ENCODE measurements around the gene MEN1. TPM values are rescaled to one million over a fixed set of nuclear protein-coding genes. Genes with fewer than 3 reads are reported as not detected.

MEN1 gene
- total RNA-seq, 1 donor from 2014 or later, result 47.2 TPM

DNA sequence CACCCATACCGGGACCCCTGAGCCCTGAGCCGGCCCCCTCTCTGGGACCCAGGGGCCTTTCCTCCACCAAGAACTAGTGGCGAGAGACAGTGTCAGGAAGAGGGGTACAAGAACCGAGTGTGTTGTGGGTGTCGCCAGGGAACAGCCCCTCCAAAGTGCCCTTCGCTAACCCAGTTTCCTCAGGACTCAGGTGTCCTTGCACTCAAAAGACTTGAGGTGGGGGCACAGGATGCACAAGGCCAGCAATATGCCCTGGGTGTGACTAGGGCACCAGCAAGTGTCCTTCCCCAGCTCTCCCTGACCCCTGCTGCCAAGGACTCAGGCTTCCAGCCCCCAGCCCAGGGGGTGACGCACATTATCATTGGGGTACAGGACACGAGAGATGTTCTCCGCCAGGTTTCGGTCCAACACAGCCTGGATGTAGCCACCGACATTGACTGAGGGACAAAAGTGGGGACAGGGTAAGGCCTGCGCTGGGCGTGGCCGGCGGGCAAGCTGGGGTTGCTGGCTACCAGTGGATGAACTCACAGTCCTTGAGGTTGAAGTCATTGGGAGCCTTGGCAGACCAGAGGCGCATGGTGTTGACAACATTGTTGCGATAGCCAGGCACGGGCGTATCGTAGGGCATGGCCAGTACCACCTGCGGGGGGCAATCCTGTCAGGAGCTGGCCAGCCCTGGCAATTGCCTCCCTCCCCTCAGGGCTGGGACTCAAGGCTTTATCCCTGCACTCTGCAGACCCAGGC, 55.3 kb downstream of the MEN1 start:
- H3K9me3 Mint-ChIP-seq, result no peaks in the 10 kb centered on the region
- H3K4me1 Mint-ChIP-seq (ENCODE audit: low read depth), result peaks cover 5% of the 10 kb centered on the region
- no peak overlapping the region for H3K4me3 Mint-ChIP-seq (ENCODE audit: low read depth)
- no peak overlapping the region for H3K27ac Mint-ChIP-seq
- intact Hi-C loops (cut with micrococcal nuclease), result no loop called here
- peaks cover 32% of the 10 kb centered on the region for H3K36me3 Mint-ChIP-seq (ENCODE audit: low read depth)
- no peak for DNase-seq (ENCODE audit: low spot score)
- no peaks in the 10 kb centered on the region for H3K27me3 Mint-ChIP-seq (ENCODE audit: low read depth)

DNA sequence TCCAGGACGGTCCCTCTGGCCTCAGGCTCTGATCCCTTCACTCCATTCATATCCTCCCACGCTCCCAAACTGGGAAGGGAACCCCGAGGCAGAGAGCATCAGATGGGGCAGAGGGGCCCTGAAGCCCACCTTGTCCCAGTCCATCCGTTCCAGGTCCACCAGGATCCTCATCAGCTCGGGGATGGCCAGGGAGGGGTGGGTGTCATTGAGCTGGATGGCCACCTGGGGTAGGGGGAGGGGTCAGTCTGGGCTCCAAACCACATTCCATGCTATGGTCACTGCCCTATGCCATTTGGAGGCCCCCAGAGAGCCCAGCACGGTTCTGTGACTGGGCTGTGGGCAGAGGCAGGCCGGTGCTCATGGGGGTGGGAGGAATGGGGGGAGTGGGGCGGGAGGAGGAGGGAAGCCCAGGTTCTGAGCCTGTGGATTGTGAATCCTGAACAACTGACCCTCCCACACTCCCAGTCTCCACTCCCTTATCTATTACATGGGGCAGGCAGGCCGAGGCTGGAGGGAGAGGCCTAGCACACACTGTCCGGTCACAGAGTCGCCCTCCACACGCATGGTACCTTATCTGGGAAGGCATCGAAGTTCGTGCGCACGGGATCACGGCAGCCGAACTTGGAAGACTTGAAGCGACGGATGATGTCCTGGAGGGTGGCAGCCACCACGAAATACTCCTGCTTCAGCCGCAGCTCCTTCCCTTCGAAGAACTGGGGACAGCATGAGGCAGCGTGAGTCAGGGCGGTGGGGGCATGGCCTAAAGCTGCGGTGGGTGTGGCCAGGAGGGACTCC, 56.0 kb downstream of the MEN1 start:
- intact Hi-C loops (cut with micrococcal nuclease), result no loop called here
- no peak overlapping the region for H3K27ac Mint-ChIP-seq
- no peak for DNase-seq (ENCODE audit: low spot score)
- no peaks in the 10 kb centered on the region for H3K9me3 Mint-ChIP-seq
- H3K27me3 Mint-ChIP-seq (ENCODE audit: low read depth), result no peaks in the 10 kb centered on the region
- peaks cover 5% of the 10 kb centered on the region for H3K4me1 Mint-ChIP-seq (ENCODE audit: low read depth)
- peaks cover 34% of the 10 kb centered on the region for H3K36me3 Mint-ChIP-seq (ENCODE audit: low read depth)
- H3K4me3 Mint-ChIP-seq (ENCODE audit: low read depth), result no peak overlapping the region

Other genes with a start within 250 kb of the MEN1 start
- gene SLC22A12, start 219.3 kb downstream of the MEN1 start, total RNA-seq, result not detected in 2 replicates
- 0.05 TPM in 1 of 2 replicates, not detected in the other for gene NRXN2, start 87.4 kb downstream of the MEN1 start, total RNA-seq
- 19.6 and 20.9 TPM in 2 replicates for gene RASGRP2, start 66.4 kb downstream of the MEN1 start, total RNA-seq
- gene PYGM, start 50.6 kb downstream of the MEN1 start, total RNA-seq, result 1.9 and 2.0 TPM in 2 replicates
- 460 and 461 TPM in 2 replicates for gene SF1, start 32.0 kb downstream of the MEN1 start, total RNA-seq
- gene MAP4K2, start 7.3 kb downstream of the MEN1 start, total RNA-seq, result 72.1 and 77.5 TPM in 2 replicates
- gene CDC42BPG, start 34.1 kb upstream of the MEN1 start, total RNA-seq, result 0.07 and 0.32 TPM in 2 replicates
- 107 TPM in 2 replicates for gene EHD1, start 68.1 kb upstream of the MEN1 start, total RNA-seq
- 20.7 and 26.1 TPM in 2 replicates for gene ATG2A, start 106.7 kb upstream of the MEN1 start, total RNA-seq
- 13.6 and 16.1 TPM in 2 replicates for gene PPP2R5B, start 114.1 kb upstream of the MEN1 start, total RNA-seq
- gene GPHA2, start 125.3 kb upstream of the MEN1 start, total RNA-seq, result not detected in 2 replicates
- not detected in 2 replicates for gene MAJIN, start 161.6 kb upstream of the MEN1 start, total RNA-seq
- 0.09 and 0.16 TPM in 2 replicates for gene BATF2, start 186.4 kb upstream of the MEN1 start, total RNA-seq
- 70.0 and 77.0 TPM in 2 replicates for gene ARL2, start 203.6 kb upstream of the MEN1 start, total RNA-seq
- 19.6 and 22.4 TPM in 2 replicates for gene SNX15, start 216.9 kb upstream of the MEN1 start, total RNA-seq
- 17.0 and 18.6 TPM in 2 replicates for gene SAC3D1, start 230.7 kb upstream of the MEN1 start, total RNA-seq
- gene NAALADL1, start 248.0 kb upstream of the MEN1 start, total RNA-seq, result 11.9 and 14.6 TPM in 2 replicates